HL-60/S4 (cell line): Measurements from ENCODE around the gene OR4E2.
"Not testable (repeated sequence)": the region's sequence is repeated elsewhere in the genome, so short reads cannot be mapped to it uniquely, and the experiment has no call there.

Experiments used
- in situ Hi-C: fragments of 300-500 bp; cut with MboI; formaldehyde crosslinking; loops from 2 replicates; pipeline ENCODE4 v1.14.3; 2022; ENCODE audit warnings: low sequenced_read_pairs

The OR4E2 gene

DNA sequence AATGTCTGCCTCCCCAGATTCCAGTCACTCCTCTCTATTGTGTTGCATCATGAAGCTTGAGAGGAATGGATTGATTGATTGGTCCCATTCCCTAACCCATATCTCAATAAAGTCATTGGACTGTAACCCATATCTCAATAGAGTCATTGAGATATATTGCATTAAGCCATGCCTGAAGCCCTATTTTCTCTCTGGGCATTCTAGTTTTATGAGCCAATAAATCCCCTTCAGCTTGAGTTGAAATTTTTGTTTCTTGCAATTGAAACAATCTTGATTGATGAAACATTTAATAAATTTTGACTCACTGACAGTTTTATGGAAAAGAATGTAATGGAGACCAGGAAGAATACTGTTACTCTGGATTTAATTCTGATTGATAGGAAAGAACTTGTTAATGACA is 40.8 kb downstream of the OR4E2 start:
- in situ Hi-C loops = no loop called here

DNA sequence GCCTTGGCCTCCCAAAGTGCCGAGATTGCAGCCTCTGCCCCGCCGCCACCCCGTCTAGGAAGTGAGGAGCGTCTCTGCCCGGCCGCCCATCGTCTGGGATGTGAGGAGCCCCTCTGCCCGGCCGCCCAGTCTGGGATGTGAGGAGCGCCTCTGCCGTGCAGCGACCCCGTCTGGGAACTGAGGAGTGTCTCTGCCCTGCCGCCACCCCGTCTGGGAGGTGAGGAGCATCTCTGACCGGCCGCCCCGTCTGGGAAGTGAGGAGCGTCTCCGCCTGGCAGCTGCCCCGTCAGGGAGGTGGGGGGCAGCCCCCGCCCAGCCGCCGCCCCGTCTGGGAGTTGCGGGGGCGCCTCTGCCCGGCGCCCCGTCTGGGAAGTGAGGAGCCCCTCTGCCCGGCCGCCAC is 44.0 kb downstream of the OR4E2 start:
- in situ Hi-C loops = not testable (repeated sequence)

DNA sequence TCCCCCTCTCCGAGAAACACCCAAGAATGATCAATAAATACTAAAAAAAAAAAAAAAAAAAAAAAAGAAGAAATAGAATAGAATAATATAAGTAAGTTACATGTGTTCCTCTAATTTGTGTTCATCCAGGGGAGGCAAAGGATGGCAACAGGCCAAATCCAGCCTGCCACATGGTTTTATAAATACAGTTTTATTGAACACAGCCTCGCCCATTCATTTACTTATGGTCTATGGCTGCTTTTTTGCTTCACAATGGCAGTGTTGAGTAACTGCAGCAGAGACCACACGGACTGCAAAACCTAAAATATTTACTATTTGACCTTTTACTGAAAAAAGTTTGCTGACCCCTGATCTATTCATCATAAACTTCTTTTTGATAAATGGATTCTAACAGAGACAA is 44.9 kb downstream of the OR4E2 start:
- in situ Hi-C loops = not testable (repeated sequence)

DNA sequence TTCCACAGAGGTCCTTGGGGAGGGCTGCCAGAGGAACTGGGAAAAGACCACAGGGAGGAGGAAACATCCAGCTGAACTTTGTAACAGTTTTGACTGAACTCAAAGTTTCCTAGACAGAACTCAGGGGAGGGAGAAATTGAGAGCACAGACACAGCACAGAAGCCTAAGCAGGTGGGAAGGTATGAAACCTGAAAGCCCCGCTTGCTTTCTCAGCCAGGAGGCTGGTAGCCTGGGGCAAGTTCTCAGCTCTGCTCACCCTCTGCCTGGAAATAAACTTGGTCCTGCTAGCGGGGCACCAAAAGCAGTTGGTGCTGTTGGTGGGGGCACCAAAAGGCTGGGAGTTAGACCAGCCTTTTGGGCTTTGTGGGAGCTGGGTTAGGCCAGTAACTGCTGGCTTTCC is 45.9 kb downstream of the OR4E2 start:
- in situ Hi-C loops = no loop called here

DNA sequence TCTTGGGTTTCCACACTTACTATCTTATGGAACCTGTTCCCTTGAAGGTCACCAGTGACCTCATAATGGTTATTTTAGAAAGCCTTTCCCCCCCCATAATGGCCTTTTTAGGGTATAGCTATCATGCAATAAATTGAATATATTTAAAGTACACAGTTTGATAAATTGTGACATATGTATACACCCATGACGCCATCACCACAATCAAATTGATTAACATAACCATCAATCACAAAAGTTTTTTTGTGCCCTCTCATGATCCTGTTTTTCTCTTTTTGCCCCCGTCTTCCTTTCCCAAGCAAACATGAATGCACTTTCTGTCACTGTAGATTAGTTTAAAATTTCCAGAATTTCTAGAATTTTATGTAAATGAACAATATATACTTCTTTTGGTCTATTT is 48.7 kb downstream of the OR4E2 start:
- in situ Hi-C loops = no loop called here

DNA sequence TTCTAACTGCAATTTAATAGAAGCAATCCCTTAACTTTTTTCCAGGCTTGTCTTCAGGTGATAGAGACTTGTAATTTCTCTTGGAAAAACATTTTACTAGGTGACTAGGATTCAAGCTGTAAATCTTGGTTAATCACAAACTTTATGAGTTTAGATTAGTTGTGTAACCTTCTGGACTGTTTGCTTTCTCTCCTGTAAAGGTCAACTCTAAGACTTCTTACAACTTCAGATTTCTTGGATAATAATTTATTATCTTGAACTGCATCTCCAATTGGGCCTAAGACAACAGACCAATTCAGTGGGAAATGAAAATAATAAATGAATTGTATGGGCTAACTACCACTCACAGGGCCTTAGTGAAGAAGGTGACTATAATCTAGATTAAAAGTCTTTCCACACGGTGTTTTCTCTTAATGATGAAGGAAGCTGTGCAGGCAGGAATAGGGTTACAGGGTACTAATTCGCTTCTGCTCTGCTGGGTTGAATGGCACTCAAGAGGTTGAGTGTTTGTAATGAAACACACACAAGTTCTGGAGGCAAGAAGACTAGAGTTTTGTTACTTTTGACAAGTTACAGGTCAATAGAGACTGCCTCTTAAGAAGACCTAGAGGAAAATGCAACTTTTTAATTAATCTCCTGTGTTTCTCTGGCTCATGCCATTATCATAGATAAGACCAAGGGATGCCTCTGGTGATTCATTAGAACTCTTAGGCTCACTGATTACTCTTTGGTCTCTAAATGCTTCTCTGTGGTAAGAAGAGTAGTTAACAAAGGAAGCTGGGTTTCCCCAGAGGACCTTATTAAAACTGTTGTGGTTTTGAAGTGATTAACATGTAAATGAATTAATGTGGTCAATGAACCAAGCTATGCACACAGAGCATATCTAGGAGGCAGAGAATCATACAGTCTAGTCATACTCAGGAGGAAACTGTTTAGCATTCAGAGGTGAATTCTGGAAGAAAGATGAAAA is 50.0 kb downstream of the OR4E2 start:
- in situ Hi-C loops = no loop called here

DNA sequence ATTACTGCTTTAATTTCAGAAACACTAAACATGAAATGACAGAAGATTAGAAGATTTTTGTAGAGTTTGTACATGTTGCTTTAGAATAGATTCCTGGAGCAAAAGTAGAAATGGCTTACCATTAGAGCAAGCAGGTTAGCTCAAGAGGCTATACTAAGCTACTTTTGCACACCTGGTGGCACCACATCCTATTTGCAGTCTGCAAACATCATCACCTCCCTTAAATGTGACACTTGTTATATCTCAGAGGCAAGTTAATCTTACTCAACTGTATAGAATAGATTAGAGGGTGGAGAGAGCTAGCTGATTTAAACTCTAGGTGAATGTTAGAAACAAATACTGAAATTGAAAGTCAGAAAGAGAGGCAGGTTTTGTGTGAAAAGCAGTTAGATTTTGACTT is 50.7 kb downstream of the OR4E2 start:
- in situ Hi-C loops = no loop called here

DNA sequence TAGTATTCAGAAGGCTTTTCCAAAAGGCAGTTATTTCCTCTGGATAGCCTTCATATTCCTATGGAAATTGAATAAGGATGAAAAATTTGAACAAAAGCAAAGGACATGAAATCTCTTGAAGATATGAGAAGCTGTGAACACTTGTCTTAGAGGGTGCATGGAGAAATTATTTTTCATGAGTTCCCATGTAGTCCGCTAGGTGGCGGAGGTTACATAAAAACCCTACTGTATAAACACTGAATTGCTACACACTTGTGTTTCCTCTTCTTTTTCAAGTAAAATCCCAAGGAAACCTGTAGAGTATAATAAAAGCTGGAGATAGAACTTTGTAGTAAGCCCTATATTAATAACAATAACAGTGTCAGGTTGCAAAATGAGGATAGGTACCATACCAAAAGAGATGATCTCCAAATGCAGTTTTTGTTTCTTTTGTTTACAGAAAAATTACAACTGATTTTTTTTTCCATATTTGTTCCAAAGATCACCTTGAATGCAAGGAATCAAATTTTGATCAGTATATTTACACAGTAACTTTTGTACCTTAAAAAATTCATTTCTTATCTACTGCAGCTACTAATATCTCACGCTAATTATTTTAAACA is 57.8 kb downstream of the OR4E2 start:
- in situ Hi-C loops = no loop called here

DNA sequence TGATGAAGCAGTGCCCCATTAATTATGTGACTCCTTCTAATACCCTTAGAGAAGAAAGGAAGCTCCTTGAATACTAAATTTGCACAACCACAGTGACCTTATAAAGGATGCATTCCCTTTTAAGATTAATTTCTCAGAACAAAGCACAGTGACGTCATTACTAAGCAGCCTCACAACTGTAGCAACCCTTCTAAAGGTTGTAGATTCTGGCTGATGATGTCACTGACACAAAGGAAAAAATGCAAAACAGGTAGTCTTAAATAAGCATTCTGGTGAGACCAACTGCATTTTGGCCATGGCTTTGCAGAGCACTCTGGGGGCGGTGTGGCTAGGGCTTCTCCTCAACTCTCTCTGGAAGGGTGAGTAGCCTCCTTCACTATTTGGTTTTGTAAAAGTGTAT is 58.4 kb downstream of the OR4E2 start:
- in situ Hi-C loops = no loop called here

DNA sequence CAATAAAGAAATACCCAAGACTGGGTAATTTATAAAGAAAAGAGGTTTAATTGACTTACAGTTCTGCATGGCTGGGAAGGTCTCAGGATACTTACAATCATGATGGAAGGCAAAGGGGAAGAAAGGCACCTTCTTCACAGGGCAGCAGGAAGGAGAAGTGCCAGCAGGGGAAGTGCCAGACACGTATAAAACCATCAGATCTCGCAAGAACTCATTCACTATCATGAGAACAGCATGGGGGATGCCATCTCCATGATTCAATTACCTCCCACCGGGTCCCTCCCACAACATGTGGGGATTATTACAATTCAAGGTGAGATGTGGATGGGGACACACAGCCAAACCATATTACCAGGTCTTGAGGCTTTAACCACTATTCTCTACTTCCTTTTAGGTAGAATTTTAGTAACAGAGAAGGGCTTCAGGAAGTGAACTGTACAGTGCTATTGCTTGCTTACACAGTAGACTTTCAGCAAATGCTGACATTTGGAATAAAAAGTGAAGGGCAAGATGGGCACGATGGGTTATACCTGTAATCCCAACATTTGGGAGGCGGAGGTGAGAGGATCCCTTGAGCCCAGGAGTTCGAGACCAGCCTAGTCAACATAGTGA is 60.8 kb downstream of the OR4E2 start:
- in situ Hi-C loops = no loop called here
